OCI-LY1 (cell line): ENCODE data around the gene TLK1.

Experiments used
- EZH2 ChIP-seq: fragments of 200-600 bp; sonication (generic), shearing (Covaris generic); IDR thresholded peaks from 2 replicates; pipeline ENCODE4 v1.8.0; 2017; ENCODE audit warnings: borderline replicate concordance, mixed run types, mild to moderate bottlenecking, antibody characterized with exemption, low read length, moderate library complexity, mixed read lengths
- TF ChIP-seq, protein P1 (sequence below): fragments of 200-600 bp; sonication (generic), shearing (Covaris generic); IDR thresholded peaks from 2 replicates; pipeline ENCODE4 v1.5.1; 2017; ENCODE audit warnings: mild to moderate bottlenecking, antibody characterized with exemption, low read length, moderate library complexity, mixed read lengths

DNA sequence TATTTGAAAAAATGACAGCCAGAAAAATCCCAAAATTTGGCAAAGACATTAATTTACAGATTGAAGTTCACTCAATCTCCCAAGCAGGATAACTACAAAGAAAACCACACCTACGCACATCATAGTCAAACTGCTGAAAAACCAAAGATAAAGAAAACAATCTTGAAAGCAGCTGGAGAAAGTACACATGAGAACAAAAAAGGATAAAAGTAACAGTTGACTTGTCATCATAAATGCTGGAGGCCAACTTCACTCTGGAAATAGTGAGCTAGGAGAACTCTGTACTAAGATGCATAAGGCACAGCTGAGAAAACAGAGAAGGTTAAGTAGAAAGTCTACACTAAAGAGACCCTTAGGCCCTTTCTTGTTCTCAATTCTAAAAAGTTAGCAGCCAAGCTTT, 73.1 kb downstream of the TLK1 start:
- TF ChIP-seq, protein P1, sequence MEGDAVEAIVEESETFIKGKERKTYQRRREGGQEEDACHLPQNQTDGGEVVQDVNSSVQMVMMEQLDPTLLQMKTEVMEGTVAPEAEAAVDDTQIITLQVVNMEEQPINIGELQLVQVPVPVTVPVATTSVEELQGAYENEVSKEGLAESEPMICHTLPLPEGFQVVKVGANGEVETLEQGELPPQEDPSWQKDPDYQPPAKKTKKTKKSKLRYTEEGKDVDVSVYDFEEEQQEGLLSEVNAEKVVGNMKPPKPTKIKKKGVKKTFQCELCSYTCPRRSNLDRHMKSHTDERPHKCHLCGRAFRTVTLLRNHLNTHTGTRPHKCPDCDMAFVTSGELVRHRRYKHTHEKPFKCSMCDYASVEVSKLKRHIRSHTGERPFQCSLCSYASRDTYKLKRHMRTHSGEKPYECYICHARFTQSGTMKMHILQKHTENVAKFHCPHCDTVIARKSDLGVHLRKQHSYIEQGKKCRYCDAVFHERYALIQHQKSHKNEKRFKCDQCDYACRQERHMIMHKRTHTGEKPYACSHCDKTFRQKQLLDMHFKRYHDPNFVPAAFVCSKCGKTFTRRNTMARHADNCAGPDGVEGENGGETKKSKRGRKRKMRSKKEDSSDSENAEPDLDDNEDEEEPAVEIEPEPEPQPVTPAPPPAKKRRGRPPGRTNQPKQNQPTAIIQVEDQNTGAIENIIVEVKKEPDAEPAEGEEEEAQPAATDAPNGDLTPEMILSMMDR, result no peak
- TF ChIP-seq EZH2, result no peak
